ENCODE results near the gene DHFR2.
"Not testable (repeated sequence)": the region's sequence is repeated elsewhere in the genome, so short reads cannot be mapped to it uniquely, and the experiment has no call there.

Gene DHFR2

GRCh38 chr3:94049267-94049666 lies 13.4 kb downstream of the DHFR2 start:
- Mint-ChIP-seq H3K36me3 (ENCODE audit: insufficient read depth) (peaks cover under 1% of the 10 kb centered on the region), H3K9me3 (no peaks in the 10 kb centered on the region), H3K4me1 (ENCODE audit: low read depth in 2 of 2) (peaks cover 0 to 2% of the 10 kb centered on the region in 2 donors), H3K27ac (no peak overlapping the region), H3K4me3 (no peak overlapping the region), H3K27me3 (no peaks in the 10 kb centered on the region)
- ATAC-seq (replicated peaks) (no peak), DNase-seq (no peak)

GRCh38 chr3:94046533-94046932 lies 16.2 kb downstream of the DHFR2 start:
- Mint-ChIP-seq H3K27ac (no peak overlapping the region), H3K27me3 (no peaks in the 10 kb centered on the region), H3K36me3 (ENCODE audit: insufficient read depth) (peaks cover 8% of the 10 kb centered on the region), H3K9me3 (no peaks in the 10 kb centered on the region), H3K4me1 (ENCODE audit: low read depth in 2 of 2) (peaks cover 0 to 2% of the 10 kb centered on the region in 2 donors), H3K4me3 (no peak overlapping the region)
- no peak for DNase-seq
- ATAC-seq (replicated peaks): no peak

- peak overlapping the region; percentile 77 to 88 for H3K27ac Mint-ChIP-seq
- not testable (repeated sequence) for H3K4me1 Mint-ChIP-seq (ENCODE audit: low read depth in 2 of 2); H3K27me3 Mint-ChIP-seq; ATAC-seq (replicated peaks); H3K9me3 Mint-ChIP-seq; DNase-seq; H3K4me3 Mint-ChIP-seq
- H3K36me3 Mint-ChIP-seq (ENCODE audit: insufficient read depth): peaks cover 11% of the 10 kb centered on the region
These were observed 18.4 kb downstream of the DHFR2 start for GRCh38 chr3:94044100-94044936.

GRCh38 chr3:94043285-94043684 lies 19.4 kb downstream of the DHFR2 start:
- no peak for ATAC-seq (replicated peaks)
- H3K27me3 Mint-ChIP-seq: no peaks in the 10 kb centered on the region

GRCh38 chr3:94036909-94037507 lies 25.7 kb downstream of the DHFR2 start:
- Mint-ChIP-seq H3K4me3 (no peak overlapping the region), H3K27ac (no peak overlapping the region), H3K27me3 (no peaks in the 10 kb centered on the region), H3K9me3 (no peaks in the 10 kb centered on the region), H3K4me1 (ENCODE audit: low read depth in 2 of 2) (no peaks in the 10 kb centered on the region), H3K36me3 (ENCODE audit: insufficient read depth) (peaks cover 6% of the 10 kb centered on the region)
- no peak for DNase-seq
- peak; percentile 49 for ATAC-seq (replicated peaks)

More at GRCh38 chr3:94043285-94043684, 19.4 kb downstream of the DHFR2 start:
- no peaks in the 10 kb centered on the region for H3K9me3 Mint-ChIP-seq
- peaks cover 0 to 2% of the 10 kb centered on the region in 2 donors for H3K4me1 Mint-ChIP-seq (ENCODE audit: low read depth in 2 of 2)
- DNase-seq: no peak
- H3K4me3 Mint-ChIP-seq: peak overlapping the region in 1 of 2 donors; percentile 54
- peaks cover 11% of the 10 kb centered on the region for H3K36me3 Mint-ChIP-seq (ENCODE audit: insufficient read depth)
- H3K27ac Mint-ChIP-seq: peak overlapping the region; percentile 77 to 88

GRCh38 chr3:94028093-94028837 lies 34.5 kb downstream of the DHFR2 start, which contains the start of gene STX19:
Gene STX19 (minus strand): TSS chr3:94028597. CDS start chr3:94015269, 13,328 bp downstream.
- Mint-ChIP-seq H3K4me3 (no peak within 1 kb of the TSS), H3K27me3 (no peaks in the 10 kb centered on the region), H3K4me1 (ENCODE audit: low read depth in 2 of 2) (no peaks in the 10 kb centered on the region), H3K9me3 (no peaks in the 10 kb centered on the region), H3K36me3 (ENCODE audit: insufficient read depth) (no peaks in the 10 kb centered on the region), H3K27ac (no peak within 1 kb of the TSS)
- no peak for DNase-seq
- no peak for ATAC-seq (replicated peaks)

GRCh38 chr3:94026623-94027022 lies 36.1 kb downstream of the DHFR2 start:
- DNase-seq: no peak
- Mint-ChIP-seq H3K4me1 (ENCODE audit: low read depth in 2 of 2) (no peaks in the 10 kb centered on the region), H3K27ac (no peak overlapping the region), H3K27me3 (no peaks in the 10 kb centered on the region), H3K9me3 (no peaks in the 10 kb centered on the region), H3K4me3 (no peak overlapping the region), H3K36me3 (ENCODE audit: insufficient read depth) (no peaks in the 10 kb centered on the region)
- ATAC-seq (replicated peaks): no peak

GRCh38 chr3:94024385-94024784 lies 38.3 kb downstream of the DHFR2 start:
- no peaks in the 10 kb centered on the region for H3K36me3 Mint-ChIP-seq (ENCODE audit: insufficient read depth)
- H3K4me1 Mint-ChIP-seq (ENCODE audit: low read depth in 2 of 2): no peaks in the 10 kb centered on the region
- H3K27me3 Mint-ChIP-seq: no peaks in the 10 kb centered on the region
- H3K4me3 Mint-ChIP-seq: no peak overlapping the region
- ATAC-seq (replicated peaks) (no peak), DNase-seq (no peak)
- no peaks in the 10 kb centered on the region for H3K9me3 Mint-ChIP-seq
- H3K27ac Mint-ChIP-seq: no peak overlapping the region

GRCh38 chr3:94020293-94020692 lies 42.4 kb downstream of the DHFR2 start:
- Mint-ChIP-seq H3K4me3 (no peak overlapping the region), H3K27ac (no peak overlapping the region), H3K9me3 (no peaks in the 10 kb centered on the region), H3K27me3 (no peaks in the 10 kb centered on the region), H3K4me1 (ENCODE audit: low read depth in 2 of 2) (no peaks in the 10 kb centered on the region), H3K36me3 (ENCODE audit: insufficient read depth) (no peaks in the 10 kb centered on the region)
- ATAC-seq (replicated peaks) (no peak), DNase-seq (no peak)

- Mint-ChIP-seq H3K4me1 (ENCODE audit: low read depth in 2 of 2) (no peaks in the 10 kb centered on the region), H3K9me3 (no peaks in the 10 kb centered on the region), H3K4me3 (no peak overlapping the region), H3K36me3 (ENCODE audit: insufficient read depth) (no peaks in the 10 kb centered on the region), H3K27ac (no peak overlapping the region), H3K27me3 (no peaks in the 10 kb centered on the region)
- DNase-seq (no peak), ATAC-seq (replicated peaks) (no peak)
These were observed 43.1 kb downstream of the DHFR2 start for GRCh38 chr3:94019659-94020058.

- no peak for ATAC-seq (replicated peaks)
- Mint-ChIP-seq H3K9me3 (no peaks in the 10 kb centered on the region), H3K4me3 (no peak overlapping the region), H3K36me3 (ENCODE audit: insufficient read depth) (no peaks in the 10 kb centered on the region), H3K4me1 (ENCODE audit: low read depth in 2 of 2) (peaks cover 4 to 5% of the 10 kb centered on the region in 2 donors), H3K27ac (no peak overlapping the region), H3K27me3 (no peaks in the 10 kb centered on the region)
- no peak for DNase-seq
These were observed 47.7 kb downstream of the DHFR2 start for GRCh38 chr3:94015025-94015424.

GRCh38 chr3:94012185-94012584 lies 50.5 kb downstream of the DHFR2 start:
- no peaks in the 10 kb centered on the region for H3K36me3 Mint-ChIP-seq (ENCODE audit: insufficient read depth)
- H3K27ac Mint-ChIP-seq: no peak overlapping the region
- H3K4me3 Mint-ChIP-seq: no peak overlapping the region
- DNase-seq (no peak), ATAC-seq (replicated peaks) (no peak)
- peaks cover 4 to 5% of the 10 kb centered on the region in 2 donors for H3K4me1 Mint-ChIP-seq (ENCODE audit: low read depth in 2 of 2)
- H3K9me3 Mint-ChIP-seq: no peaks in the 10 kb centered on the region
- H3K27me3 Mint-ChIP-seq: no peaks in the 10 kb centered on the region

GRCh38 chr3:94011233-94011711 lies 51.4 kb downstream of the DHFR2 start:
- Mint-ChIP-seq H3K4me1 (ENCODE audit: low read depth in 2 of 2) (peaks cover 4 to 5% of the 10 kb centered on the region in 2 donors), H3K27ac (no peak overlapping the region), H3K27me3 (no peaks in the 10 kb centered on the region), H3K36me3 (ENCODE audit: insufficient read depth) (no peaks in the 10 kb centered on the region), H3K9me3 (no peaks in the 10 kb centered on the region), H3K4me3 (no peak overlapping the region)
- DNase-seq: no peak
- no peak for ATAC-seq (replicated peaks)
